HCT116 (cell line): Measurements from ENCODE around the gene PLCB2. TPM values are rescaled to one million over a fixed set of nuclear protein-coding genes. Genes with fewer than 3 reads are reported as not detected.

Experiments used
- ATAC-seq: fragments of 200-7000 bp; cut with Tn5 transposase; 2 replicates; pipeline ENCODE4 v1.9.1; 2020; ENCODE audit warnings: mild to moderate bottlenecking, moderate library complexity
- BruUV-seq: library from RNA; stranded (reverse); fragments of 400-500 nt; replicated peaks from 2 replicates; lab custom pipeline; 2021; lab: Mats Ljungman, UMichigan
- CTCF ChIA-PET: fragments of 300-600 bp; sonication (Branson Sonifier 250); formaldehyde crosslinking; loops from one replicate; lab custom pipeline; 2021; ENCODE audit warnings: antibody characterized with exemption; lab: Charles Lee
- POLR2A ChIA-PET: fragments of 300-600, 350-600 bp; sonication (Branson Sonifier 250); formaldehyde crosslinking; loops from one replicate; lab custom pipeline; 2021; ENCODE audit warnings: antibody characterized with exemption; lab: Charles Lee
- RAD21 ChIA-PET, 2 experiments: fragments of 300-600 bp; sonication (Branson Sonifier 250); formaldehyde crosslinking; loops; one replicate each; lab custom pipeline; 2023; ENCODE audit warnings: low total read pairs in 2 of 2; ENCODE audit not compliant: uncharacterized antibody in 2 of 2, unreplicated experiment in 2 of 2, low non-redundant PET in 1 of 2; lab: Charles Lee
- DNase-seq: peaks from one replicate; pipeline ENCODE4 v3.0.0-alpha.2; 2010; ENCODE audit warnings: low read depth, low spot score
- H2AFZ ChIP-seq: fragments of 200-600 bp; shearing (Covaris generic), sonication (generic); 2 replicates; pipeline ENCODE4 v1.6.1; 2017; ENCODE audit warnings: low read depth, mixed run types, mixed read lengths, antibody characterized with exemption, low read length; ENCODE audit not compliant: poor library complexity, severe bottlenecking
- H3K27ac ChIP-seq: 2 replicates; pipeline ENCODE4 v1.5.1; 2012; ENCODE audit warnings: low read depth, low read length
- H3K27me3 ChIP-seq: fragments of 200-600 bp; sonication (generic); 2 replicates; pipeline ENCODE4 v1.6.1; 2016; ENCODE audit warnings: mixed run types, low read length, mixed read lengths; ENCODE audit not compliant: insufficient read depth
- H3K36me3 ChIP-seq, 2 experiments: fragments of 200-500 bp in 1 of 2; fragments of 200-600 bp in 1 of 2; sonication (Bioruptor generic) in 1 of 2; sonication (generic) in 1 of 2; 2 replicates each; pipeline versions ENCODE4 v1.5.1 to v1.6.1; 2014 to 2016; ENCODE audit warnings: low read length in 2 of 2, inconsistent platforms in 1 of 2, mixed read lengths in 1 of 2, mixed run types in 1 of 2; ENCODE audit not compliant: insufficient read depth in 2 of 2, control insufficient read depth in 1 of 2
- H3K4me1 ChIP-seq, 2 experiments: fragments of 200-600 bp in 1 of 2; sonication (generic) in 1 of 2; 2 replicates each; pipeline versions ENCODE4 v1.5.1 to v1.6.1; 2012 to 2017; ENCODE audit warnings: low read length in 2 of 2, inconsistent platforms in 1 of 2, mild to moderate bottlenecking in 1 of 2, mixed read lengths in 1 of 2, mixed run types in 1 of 2, moderate library complexity in 1 of 2; ENCODE audit not compliant: insufficient read depth in 2 of 2, control insufficient read depth in 1 of 2
- H3K4me2 ChIP-seq: fragments of 200-600 bp; sonication (generic); 2 replicates; pipeline ENCODE4 v1.6.1; 2017; ENCODE audit warnings: mixed run types, low read length, mixed read lengths
- H3K4me3 ChIP-seq, 2 experiments: fragments of 200-600 bp in 1 of 2; sonication (generic) in 1 of 2; replicated peaks in 1 of 2; 2 replicates each; pipeline ENCODE4 v1.5.1; 2011 to 2016; ENCODE audit warnings: low read length in 2 of 2, control low read depth in 1 of 2, low read depth in 1 of 2, mild to moderate bottlenecking in 1 of 2, mixed read lengths in 1 of 2, mixed run types in 1 of 2
- H3K79me2 ChIP-seq: fragments of 200-600 bp; sonication (generic); 2 replicates; pipeline ENCODE4 v1.6.1; 2017; ENCODE audit warnings: mild to moderate bottlenecking, mixed run types, low read length, moderate library complexity, mixed read lengths; ENCODE audit not compliant: insufficient read depth
- H3K9ac ChIP-seq: fragments of 200-600 bp; sonication (generic); 2 replicates; pipeline ENCODE4 v1.6.1; 2016; ENCODE audit warnings: low read length, mixed read lengths
- H3K9me2 ChIP-seq: fragments of 200-600 bp; sonication (generic), shearing (Covaris generic); 2 replicates; pipeline ENCODE4 v1.6.1; 2017; ENCODE audit warnings: mixed run types, mild to moderate bottlenecking, moderate library complexity; ENCODE audit not compliant: insufficient read depth
- H3K9me3 ChIP-seq, 2 experiments: fragments of 200-500 bp in 1 of 2; fragments of 200-600 bp in 1 of 2; sonication (Bioruptor generic) in 1 of 2; sonication (generic) in 1 of 2; 2 replicates each; pipeline ENCODE4 v1.6.1; 2014 to 2017; ENCODE audit warnings: low read length in 2 of 2, mixed read lengths in 2 of 2, inconsistent platforms in 1 of 2, low read depth in 1 of 2, mild to moderate bottlenecking in 1 of 2, mixed run types in 1 of 2, moderate library complexity in 1 of 2; ENCODE audit not compliant: control insufficient read depth in 1 of 2, insufficient read depth in 1 of 2
- H4K20me1 ChIP-seq: fragments of 200-600 bp; sonication (generic), shearing (Covaris generic); 2 replicates; pipeline ENCODE4 v1.6.1; 2017; ENCODE audit warnings: mixed run types, mild to moderate bottlenecking, moderate library complexity; ENCODE audit not compliant: insufficient read depth
- CBX3 ChIP-seq: IDR thresholded peaks from 2 replicates; pipeline ENCODE4 v1.6.1; 2012; ENCODE audit warnings: low read depth
- EZH2 ChIP-seq: fragments of 200-600 bp; sonication (generic); IDR thresholded peaks from 2 replicates; pipeline ENCODE4 v1.6.1; 2017; ENCODE audit warnings: antibody characterized with exemption, mixed run types
- EZH2phosphoT487 ChIP-seq: fragments of 200-600 bp; IDR thresholded peaks from 2 replicates; pipeline ENCODE4 v1.6.1; 2018; ENCODE audit warnings: antibody characterized with exemption, borderline replicate concordance
- FOSL1 ChIP-seq: IDR thresholded peaks from 2 replicates; pipeline ENCODE4 v1.6.1; 2012; ENCODE audit warnings: low read depth
- SIN3A ChIP-seq: IDR thresholded peaks from 2 replicates; pipeline ENCODE4 v1.6.1; 2012; ENCODE audit warnings: low read depth
- SRF ChIP-seq: IDR thresholded peaks from 2 replicates; pipeline ENCODE4 v1.6.1; 2012; ENCODE audit warnings: low read depth
- ZFX ChIP-seq: fragments of 450-650 bp; IDR thresholded peaks from 2 replicates; pipeline ENCODE4 v1.6.1; 2017
- intact Hi-C: fragments of 100-400 bp; cut with micrococcal nuclease; formaldehyde crosslinking; loops from 2 replicates; pipeline ENCODE4 v1.10.0; 2022
- total RNA-seq: library from RNA; stranded (reverse); gene quantifications from one replicate; pipeline ENCODE4 v1.2.1, GENCODE V29; 2021; ENCODE audit not compliant: unreplicated experiment
- TF ChIP-seq, protein P1 (sequence below): IDR thresholded peaks from 2 replicates; pipeline ENCODE4 v1.6.1; 2012

PLCB2 gene
- total RNA-seq, 1 experiment from 2014 or later: 2.8 TPM

DNA sequence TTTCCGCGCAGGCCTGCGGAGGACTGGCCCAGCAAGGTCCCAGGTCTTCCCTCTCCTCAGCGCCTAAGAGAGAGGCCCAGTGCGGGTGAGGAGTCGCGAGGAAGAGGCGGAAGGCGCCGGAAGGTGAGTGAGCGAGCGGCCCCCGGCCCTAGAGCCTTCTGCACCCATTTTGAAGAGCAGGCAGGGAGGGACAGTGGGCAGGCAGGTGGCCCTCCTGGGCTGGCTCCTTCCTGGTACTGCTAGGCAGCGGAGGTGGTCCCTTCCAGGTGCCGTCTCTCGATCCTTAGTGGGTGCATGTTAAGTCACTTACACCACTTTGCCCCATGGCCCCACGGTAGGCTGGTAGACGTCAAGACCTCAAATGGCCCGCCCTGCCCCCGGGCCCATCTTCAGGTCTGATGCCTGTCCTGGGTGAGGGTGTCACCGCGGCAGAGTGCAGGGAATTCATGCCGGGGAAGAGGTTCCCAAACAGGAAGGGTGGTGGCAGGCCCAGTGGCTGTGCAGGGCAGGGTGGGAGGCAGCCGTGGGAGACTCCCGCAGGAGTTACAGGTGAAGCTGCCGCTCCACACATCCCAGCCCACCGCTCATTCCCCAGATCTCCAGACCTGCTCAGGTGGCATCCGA is 54.5 kb downstream of the PLCB2 start:
- BruUV-seq: no TSS peak
- H2AFZ ChIP-seq: peak overlapping the region; percentile 51
- intact Hi-C loops: no loop called here
- TF ChIP-seq ZFX (0 out of 2 replicates have a peak, but pooled peaks have one; percentile 9), SRF (no peak), EZH2 (no peak), SIN3A (no peak), EZH2phosphoT487 (no peak), FOSL1 (no peak), CBX3 (no peak)
- TF ChIP-seq, protein P1, sequence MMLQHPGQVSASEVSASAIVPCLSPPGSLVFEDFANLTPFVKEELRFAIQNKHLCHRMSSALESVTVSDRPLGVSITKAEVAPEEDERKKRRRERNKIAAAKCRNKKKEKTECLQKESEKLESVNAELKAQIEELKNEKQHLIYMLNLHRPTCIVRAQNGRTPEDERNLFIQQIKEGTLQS: no peak
- TF ChIP-seq, all 23 proteins: peak for 1
- no peak; the same call in 1 of the 2 replicates for ATAC-seq
- Histone ChIP-seq H3K27me3 (no peaks in the 10 kb centered on the region), H3K4me2 (peak overlapping the region; percentile 99), H3K27ac (peak overlapping the region; percentile 79), H3K9me2 (no peaks in the 10 kb centered on the region), H3K79me2 (peaks cover 18% of the 10 kb centered on the region; the same call in 1 of the 2 replicates), H3K9me3 (no peaks in the 10 kb centered on the region), H3K4me3 (peak overlapping the region; percentile 65 to 97), H3K9ac (peak overlapping the region; percentile 90), H4K20me1 (no peaks in the 10 kb centered on the region), H3K4me1 (peaks cover 14 to 44% of the 10 kb centered on the region in 2 experiments), H3K36me3 (peaks cover 3 to 4% of the 10 kb centered on the region in 2 experiments; a peak in 3 of 4 replicates)
- POLR2A ChIA-PET: interaction anchor here (0.6 kb wide), 1 partner anchor 67 kb away, joined by 3 read pairs; no protein-coding TSS in a partner anchor
- RAD21 ChIA-PET: no interaction called here
- no peak for DNase-seq
- CTCF ChIA-PET: interaction anchor here (0.6 to 2.0 kb wide), 2 partner anchors 22 kb away, joined by 5 read pairs; no protein-coding TSS in a partner anchor
